Peyer's patch (tissue), 4 donors: ENCODE results near the gene ARID1B.

ENCODE experiments used
- CTCF ChIP-seq, 6 experiments: fragments of 450-650 bp in 4 of 6; fragments of 200-600 bp in 2 of 6; sonication (generic) in 1 of 6; IDR thresholded peaks; one replicate each; pipeline ENCODE4 v1.5.1; 2017 to 2019; ENCODE audit warnings: antibody characterized with exemption in 6 of 6, mild to moderate bottlenecking in 3 of 6, moderate library complexity in 1 of 6
- POLR2A ChIP-seq, 2 donors: fragments of 450-650 bp; IDR thresholded peaks; one replicate each; pipeline ENCODE4 v1.5.1; 2017; ENCODE audit warnings: antibody characterized with exemption in 2 of 2, mild to moderate bottlenecking in 2 of 2, moderate library complexity in 2 of 2

GRCh38 chr6:157139054-157139708 is 362.0 kb downstream of the ARID1B start:
- TF ChIP-seq CTCF (IDR thresholded peaks at IDR 0.05) (peak in 1 of 6 experiments; percentile 8), POLR2A (IDR thresholded peaks at IDR 0.05) (no peak)
